HEK293T (cell line): Measurements from ENCODE around the gene RIMS1.

Experiments
- CTCF ChIA-PET: fragments of 350-600 bp; formaldehyde crosslinking; extraction: SDS; loops from one replicate; lab custom pipeline; 2021; ENCODE audit warnings: antibody characterized with exemption, inconsistent platforms; lab: Yijun Ruan, JAX
- POLR2A ChIA-PET: fragments of 350-600 bp; formaldehyde crosslinking; extraction: SDS; loops from one replicate; lab custom pipeline; 2020; ENCODE audit warnings: antibody characterized with exemption, inconsistent platforms; lab: Yijun Ruan, JAX
- DNase-seq: peaks from one replicate; pipeline ENCODE4 v3.0.0; 2012; ENCODE audit warnings: mixed read lengths; ENCODE audit errors: extremely low spot score
- ARNT ChIP-seq: fragments of 450-650 bp; IDR thresholded peaks from 2 replicates; pipeline ENCODE4 v1.6.1; 2017; ENCODE audit warnings: mild to moderate bottlenecking
- BHLHE40 ChIP-seq: fragments of 450-650 bp; IDR thresholded peaks from 2 replicates; pipeline ENCODE4 v1.6.1; 2016; ENCODE audit warnings: mild to moderate bottlenecking, moderate library complexity, borderline replicate concordance
- CTBP1 ChIP-seq: fragments of 450-650 bp; IDR thresholded peaks from 2 replicates; pipeline ENCODE4 v1.6.1; 2016; ENCODE audit warnings: borderline replicate concordance
- ELF4 ChIP-seq: fragments of 450-650 bp; IDR thresholded peaks from 2 replicates; pipeline ENCODE4 v1.6.1; 2017; ENCODE audit warnings: antibody characterized with exemption
- FOXA1 ChIP-seq: fragments of 450-650 bp; IDR thresholded peaks from 2 replicates; pipeline ENCODE4 v1.6.1; 2016; ENCODE audit warnings: mild to moderate bottlenecking
- FOXK2 ChIP-seq: fragments of 450-650 bp; IDR thresholded peaks from 2 replicates; pipeline ENCODE4 v1.6.1; 2016; ENCODE audit warnings: mild to moderate bottlenecking
- FOXM1 ChIP-seq: fragments of 450-650 bp; IDR thresholded peaks from 2 replicates; pipeline ENCODE4 v1.6.1; 2017; ENCODE audit warnings: mild to moderate bottlenecking, borderline replicate concordance
- HDGF ChIP-seq: fragments of 450-650 bp; IDR thresholded peaks from 2 replicates; pipeline ENCODE4 v1.6.1; 2017; ENCODE audit warnings: antibody characterized with exemption, borderline replicate concordance
- L3MBTL2 ChIP-seq: fragments of 450-650 bp; conservative IDR thresholded peaks from 2 replicates; pipeline ENCODE4 v1.6.1; 2016; ENCODE audit warnings: mild to moderate bottlenecking
- LEF1 ChIP-seq: fragments of 450-650 bp; IDR thresholded peaks from 2 replicates; pipeline ENCODE4 v1.6.1; 2017; ENCODE audit warnings: mild to moderate bottlenecking, borderline replicate concordance
- NFRKB ChIP-seq: fragments of 450-650 bp; IDR thresholded peaks from 2 replicates; pipeline ENCODE4 v1.6.1; 2016; ENCODE audit warnings: mild to moderate bottlenecking, moderate library complexity
- SP1 ChIP-seq: fragments of 450-650 bp; IDR thresholded peaks from 2 replicates; pipeline ENCODE4 v1.6.1; 2017
- SUZ12 ChIP-seq: fragments of 450-650 bp; IDR thresholded peaks from 2 replicates; pipeline ENCODE4 v1.6.1; 2016; ENCODE audit warnings: mild to moderate bottlenecking
- TARDBP ChIP-seq: fragments of 450-650 bp; IDR thresholded peaks from 2 replicates; pipeline ENCODE4 v1.6.1; 2016
- ZNF384 ChIP-seq: fragments of 450-650 bp; IDR thresholded peaks from 2 replicates; pipeline ENCODE4 v1.6.1; 2016
- TF ChIP-seq, protein P1 (sequence below): fragments of 450-650 bp; IDR thresholded peaks from 2 replicates; pipeline ENCODE4 v1.6.1; 2016

Gene RIMS1

DNA sequence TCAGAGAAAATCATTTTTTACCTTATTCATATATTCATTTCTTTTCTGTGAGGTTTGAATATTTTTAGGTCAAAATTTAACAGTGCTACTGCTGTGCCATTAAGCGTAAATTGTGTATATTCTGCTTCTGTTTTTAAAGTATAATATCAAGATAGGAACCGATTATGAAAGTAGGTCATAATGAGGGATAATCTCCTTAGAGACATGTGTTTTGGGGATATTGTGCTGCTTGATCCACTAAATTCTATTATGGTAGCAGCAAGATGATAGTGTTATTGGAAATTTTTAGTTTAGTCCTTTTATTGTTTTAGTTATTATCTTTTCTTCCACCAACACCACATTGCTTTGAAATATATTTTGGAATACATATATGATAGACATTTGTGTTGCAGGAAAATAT, 244.0 kb downstream of the RIMS1 start:
- ChIA-PET POLR2A (no interaction called here), CTCF (no interaction called here)
- DNase-seq, result no peak
- TF ChIP-seq HDGF, result no peak
- no peak for TF ChIP-seq ARNT
- TF ChIP-seq SUZ12, result no peak
- TF ChIP-seq FOXK2, result no peak
- no peak for TF ChIP-seq LEF1
- no peak for TF ChIP-seq TARDBP
- TF ChIP-seq FOXM1, result no peak
- TF ChIP-seq CTBP1, result no peak
- no peak for TF ChIP-seq L3MBTL2
- TF ChIP-seq NFRKB, result no peak
- TF ChIP-seq FOXA1, result no peak
- TF ChIP-seq ELF4, result no peak
- no peak for TF ChIP-seq SP1
- TF ChIP-seq, protein P1, sequence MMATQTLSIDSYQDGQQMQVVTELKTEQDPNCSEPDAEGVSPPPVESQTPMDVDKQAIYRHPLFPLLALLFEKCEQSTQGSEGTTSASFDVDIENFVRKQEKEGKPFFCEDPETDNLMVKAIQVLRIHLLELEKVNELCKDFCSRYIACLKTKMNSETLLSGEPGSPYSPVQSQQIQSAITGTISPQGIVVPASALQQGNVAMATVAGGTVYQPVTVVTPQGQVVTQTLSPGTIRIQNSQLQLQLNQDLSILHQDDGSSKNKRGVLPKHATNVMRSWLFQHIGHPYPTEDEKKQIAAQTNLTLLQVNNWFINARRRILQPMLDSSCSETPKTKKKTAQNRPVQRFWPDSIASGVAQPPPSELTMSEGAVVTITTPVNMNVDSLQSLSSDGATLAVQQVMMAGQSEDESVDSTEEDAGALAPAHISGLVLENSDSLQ, result no peak
- TF ChIP-seq ZNF384, result no peak
- no peak for TF ChIP-seq BHLHE40

DNA sequence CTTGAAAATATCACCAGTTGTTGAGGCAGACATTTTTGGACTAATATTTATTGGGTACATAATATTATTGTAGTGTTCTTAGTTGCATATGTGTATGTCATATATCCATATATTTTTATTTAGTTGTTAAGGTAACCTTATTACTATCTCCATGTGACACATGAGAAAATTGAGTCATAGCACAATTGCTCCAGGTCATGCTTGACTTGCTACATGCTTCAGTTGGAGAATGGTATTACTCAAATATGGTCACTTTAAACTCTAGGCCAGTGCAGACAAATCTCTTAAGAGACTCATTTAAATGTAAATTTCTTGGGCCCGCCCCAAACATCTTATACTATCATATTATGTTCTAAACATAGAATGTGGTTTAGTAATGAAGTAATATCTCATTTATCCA, 246.1 kb downstream of the RIMS1 start:
- POLR2A ChIA-PET, result no interaction called here
- no peak for DNase-seq
- CTCF ChIA-PET, result no interaction called here
- TF ChIP-seq FOXM1 (no peak), SUZ12 (no peak), BHLHE40 (no peak), CTBP1 (no peak), FOXK2 (no peak), NFRKB (no peak), HDGF (no peak), ZNF384 (no peak), ARNT (no peak), L3MBTL2 (no peak), FOXA1 (no peak), ELF4 (no peak), SP1 (no peak), LEF1 (no peak), TARDBP (no peak)
- TF ChIP-seq, protein P1, result no peak

DNA sequence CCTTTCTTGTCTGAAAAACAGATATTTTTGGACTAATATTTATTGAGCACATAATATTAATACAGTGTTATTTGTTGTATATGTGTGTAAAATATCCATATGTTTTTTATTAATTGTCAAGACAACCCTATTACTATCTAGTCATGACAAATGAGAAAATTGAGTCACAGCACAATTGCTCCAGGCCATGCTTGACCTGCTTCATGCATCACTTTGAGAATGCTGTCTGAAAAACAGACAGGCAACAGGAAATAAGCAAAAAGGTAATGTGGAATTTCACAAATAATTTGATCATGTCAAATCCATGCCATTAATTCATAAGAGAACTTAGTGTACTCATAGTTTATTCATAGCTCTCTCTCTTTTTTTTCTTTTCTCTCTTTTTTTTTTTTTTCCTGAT, 246.5 kb downstream of the RIMS1 start:
- no peak for DNase-seq
- no peak for TF ChIP-seq FOXA1
- TF ChIP-seq NFRKB, result no peak
- TF ChIP-seq HDGF, result no peak
- no peak for TF ChIP-seq ARNT
- TF ChIP-seq ZNF384, result no peak
- TF ChIP-seq TARDBP, result no peak
- TF ChIP-seq CTBP1, result no peak
- TF ChIP-seq BHLHE40, result no peak
- no peak for TF ChIP-seq ELF4
- TF ChIP-seq FOXM1, result no peak
- no peak for TF ChIP-seq LEF1
- no peak for TF ChIP-seq SP1
- TF ChIP-seq, protein P1, result no peak
- TF ChIP-seq L3MBTL2, result no peak
- TF ChIP-seq FOXK2, result no peak
- no peak for TF ChIP-seq SUZ12
- ChIA-PET CTCF (no interaction called here), POLR2A (no interaction called here)

DNA sequence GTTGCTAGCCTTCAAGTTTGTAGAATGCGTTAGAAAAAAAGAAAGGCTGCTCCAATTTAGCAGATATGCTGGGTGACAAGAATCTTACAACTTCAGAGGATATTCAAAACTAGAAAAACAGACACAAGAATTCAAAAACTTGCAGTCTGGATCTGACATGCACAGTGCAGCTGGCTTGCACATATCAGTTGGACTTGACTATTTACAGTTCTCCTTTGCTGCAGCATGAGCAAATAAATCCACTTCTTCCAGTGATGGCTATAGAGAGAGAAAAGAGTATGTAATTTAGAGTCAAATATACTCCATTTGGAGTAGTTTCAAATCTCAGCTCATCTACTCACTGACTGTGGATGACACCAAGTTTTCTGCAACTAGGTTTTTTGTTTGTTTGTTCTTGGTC, 247.0 kb downstream of the RIMS1 start:
- no peak for DNase-seq
- ChIA-PET POLR2A (no interaction called here), CTCF (no interaction called here)
- TF ChIP-seq FOXK2 (no peak), SP1 (no peak), CTBP1 (no peak), ZNF384 (no peak), FOXA1 (no peak), ARNT (no peak), ELF4 (no peak), SUZ12 (no peak), L3MBTL2 (no peak)
- TF ChIP-seq, protein P1, result no peak

DNA sequence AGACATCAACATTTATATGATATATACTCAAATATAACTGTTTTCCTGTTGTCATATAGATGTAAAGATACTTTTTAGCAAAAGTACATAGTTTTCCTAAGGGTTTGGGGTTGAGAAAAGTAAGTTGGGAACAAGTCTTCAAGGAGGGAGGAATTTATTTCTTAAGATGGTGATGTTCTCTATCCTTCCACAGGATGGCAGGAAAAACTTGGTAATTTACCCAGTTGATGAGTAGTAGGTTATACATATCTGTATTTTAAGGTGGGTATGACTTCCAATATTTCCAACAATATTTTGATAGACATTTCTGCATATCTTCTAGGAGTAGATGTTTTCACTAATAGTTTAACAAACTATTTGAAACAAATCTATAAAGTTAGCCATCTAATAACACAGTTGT, 254.4 kb downstream of the RIMS1 start:
- ChIA-PET CTCF (no interaction called here), POLR2A (no interaction called here)
- no peak for DNase-seq
- no peak for TF ChIP-seq TARDBP
- no peak for TF ChIP-seq FOXM1
- TF ChIP-seq LEF1, result no peak
- no peak for TF ChIP-seq L3MBTL2
- no peak for TF ChIP-seq FOXK2
- TF ChIP-seq FOXA1, result no peak
- no peak for TF ChIP-seq ELF4
- no peak for TF ChIP-seq ARNT
- no peak for TF ChIP-seq NFRKB
- no peak for TF ChIP-seq HDGF
- no peak for TF ChIP-seq ZNF384
- TF ChIP-seq, protein P1, result no peak
- no peak for TF ChIP-seq SUZ12
- TF ChIP-seq SP1, result no peak
- TF ChIP-seq CTBP1, result no peak
